ENCODE measurements around the gene ARL2. TPM values are rescaled to one million over a fixed set of nuclear protein-coding genes. Genes with fewer than 3 reads are reported as not detected.

Gene ARL2
- total RNA-seq, 1 donor from 2014 or later, result 130 TPM

- no peak for ATAC-seq
- intact Hi-C loops (cut with DNase I), result no loop called here
- DNase-seq (ENCODE audit: low spot score), result no peak
Measured at GRCh38 chr11:65040520-65040846, 26.5 kb downstream of the ARL2 start.

DNA sequence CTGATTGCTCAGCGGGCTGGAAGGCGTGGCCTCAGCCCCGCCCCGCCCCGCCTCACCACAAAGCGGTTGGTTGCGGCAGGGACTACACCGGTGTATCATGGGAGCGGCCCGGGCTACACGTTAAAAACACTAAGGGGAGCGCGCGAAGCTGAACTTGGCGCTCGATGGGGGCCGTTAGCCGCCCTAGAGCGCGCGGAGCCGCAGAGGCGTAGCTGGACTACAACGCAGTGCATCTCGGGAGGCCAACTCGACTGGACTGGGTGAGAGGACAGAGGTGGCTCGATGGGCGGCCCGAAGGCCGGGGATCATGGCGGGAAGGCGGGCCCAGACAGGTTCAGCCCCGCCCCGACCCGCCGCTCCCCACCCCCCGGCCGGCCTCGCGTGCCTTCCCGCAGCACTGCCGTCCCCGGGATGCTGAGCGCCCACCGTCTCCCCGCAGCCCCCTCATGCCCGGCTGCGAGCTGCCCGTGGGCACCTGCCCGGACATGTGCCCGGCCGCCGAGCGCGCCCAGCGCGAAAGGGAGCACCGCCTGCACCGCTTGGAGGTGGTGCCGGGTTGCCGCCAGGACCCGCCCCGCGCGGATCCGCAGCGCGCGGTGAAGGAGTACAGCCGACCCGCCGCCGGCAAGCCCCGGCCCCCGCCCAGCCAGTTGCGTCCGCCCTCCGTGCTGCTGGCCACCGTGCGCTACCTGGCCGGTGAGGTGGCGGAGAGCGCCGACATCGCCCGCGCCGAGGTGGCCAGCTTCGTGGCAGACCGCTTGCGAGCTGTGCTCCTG lies 27.1 kb downstream of the ARL2 start, which contains the start of gene SAC3D1:
Gene SAC3D1, plus strand, starts transcription at position 364 of the 776 bp plus-strand sequence. Its CDS starts 83 bp downstream, at position 447.
- peak; percentile 92 for DNase-seq (ENCODE audit: low spot score)
- intact Hi-C loops (cut with DNase I), result no loop called here
- ATAC-seq, result peak; percentile 97

DNA sequence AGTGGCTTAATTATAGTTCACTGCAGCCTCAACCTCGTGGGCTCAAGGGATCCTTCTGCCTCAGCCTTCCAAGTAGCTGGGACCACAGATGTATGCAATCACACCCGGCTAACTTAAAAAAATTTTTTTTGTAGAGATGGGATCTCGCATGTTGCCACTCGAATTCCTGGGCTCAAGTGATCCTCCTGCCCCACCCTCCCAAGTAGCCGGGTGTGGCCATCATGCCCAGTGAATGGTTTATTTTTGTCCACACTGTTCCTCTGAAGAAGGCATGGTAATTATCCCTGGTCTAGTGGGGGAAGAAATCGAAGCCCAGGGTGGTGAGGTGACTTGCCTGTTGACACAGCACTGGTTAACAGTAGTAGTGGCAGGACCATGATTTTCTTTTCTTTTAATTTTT lies 28.9 kb downstream of the ARL2 start:
- DNase-seq (ENCODE audit: low spot score) (no peak), ATAC-seq (no peak)
- intact Hi-C loops (cut with DNase I), result no loop called here

GRCh38 chr11:65043881-65044501 lies 30.0 kb downstream of the ARL2 start:
- intact Hi-C loops (cut with DNase I), result no loop called here
- DNase-seq (ENCODE audit: low spot score), result no peak
- ATAC-seq, result no peak

DNA sequence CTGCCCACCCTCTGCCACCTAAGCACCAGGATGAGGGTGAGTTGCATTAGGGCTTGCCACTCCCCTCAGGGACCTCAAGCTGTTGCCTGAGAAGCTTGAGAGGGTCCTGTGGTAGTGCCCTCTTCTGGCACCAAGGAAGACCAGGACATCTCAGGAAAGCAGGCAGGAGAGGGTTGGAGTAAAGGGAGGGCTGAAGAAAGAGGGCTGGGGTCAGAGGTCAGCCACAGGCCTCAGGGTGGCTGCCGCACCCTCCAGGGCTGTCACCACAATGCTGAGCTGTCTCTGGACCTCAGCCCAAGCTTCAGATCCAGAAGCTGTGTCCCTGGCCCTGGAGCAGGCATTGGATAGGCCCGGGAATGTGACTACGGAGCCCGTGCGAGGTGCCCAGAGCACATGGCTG lies 31.1 kb downstream of the ARL2 start:
- DNase-seq (ENCODE audit: low spot score), result no peak
- intact Hi-C loops (cut with DNase I), result no loop called here
- no peak for ATAC-seq

GRCh38 chr11:65045728-65046127 lies 31.8 kb downstream of the ARL2 start:
- ATAC-seq (no peak), DNase-seq (ENCODE audit: low spot score) (no peak)
- intact Hi-C loops (cut with DNase I), result no loop called here

GRCh38 chr11:65047581-65048422 lies 33.8 kb downstream of the ARL2 start:
- intact Hi-C loops (cut with DNase I), result no loop called here
- ATAC-seq, result peak; percentile 61
- peak; percentile 71 for DNase-seq (ENCODE audit: low spot score)

DNA sequence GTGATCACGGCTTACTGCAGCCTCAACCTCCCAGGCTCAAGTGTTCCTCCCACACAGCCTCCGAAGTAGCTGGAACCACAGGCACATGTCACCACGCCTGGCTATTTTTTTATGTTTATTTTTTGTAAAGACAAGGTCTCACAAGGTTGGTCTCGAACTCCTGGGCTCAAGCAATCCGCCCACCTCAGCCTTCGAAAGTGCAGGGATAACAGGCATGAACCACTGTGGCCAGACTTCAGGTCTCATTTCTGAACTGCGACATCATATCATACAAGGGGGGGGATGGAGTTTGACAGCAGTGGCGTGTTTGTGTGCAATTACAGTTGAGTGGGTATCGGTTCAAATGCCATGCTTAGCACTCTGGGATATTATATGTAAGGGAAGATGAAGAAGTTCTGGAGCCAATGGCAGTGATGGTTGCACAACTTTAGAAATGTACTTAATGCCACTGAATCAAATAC lies 37.5 kb downstream of the ARL2 start:
- DNase-seq (ENCODE audit: low spot score) (no peak), ATAC-seq (no peak)
- intact Hi-C loops (cut with DNase I), result no loop called here

- no peak for DNase-seq (ENCODE audit: low spot score)
- no peak for ATAC-seq
- intact Hi-C loops (cut with DNase I), result no loop called here
Measured at GRCh38 chr11:65053827-65054508, 40.0 kb downstream of the ARL2 start.

DNA sequence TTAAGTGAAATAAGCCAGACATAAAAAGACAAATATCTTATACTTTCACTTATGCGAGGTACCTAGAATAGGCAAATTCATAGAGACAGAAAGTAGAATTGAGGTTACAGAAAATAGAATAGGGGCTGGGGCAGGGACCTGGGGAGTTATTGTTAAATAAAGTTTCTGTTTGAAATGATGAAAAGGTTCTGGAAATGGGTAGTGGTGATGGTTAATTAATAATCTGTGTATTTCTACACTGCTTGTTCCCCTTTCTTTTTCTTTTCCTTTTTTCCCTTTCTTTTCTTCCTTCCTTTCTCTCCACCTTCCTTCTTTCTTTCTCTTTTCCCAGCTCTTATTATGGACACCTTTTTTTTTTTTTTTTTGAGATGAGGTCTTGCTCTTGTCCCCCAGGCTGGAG lies 41.6 kb downstream of the ARL2 start:
- no peak for ATAC-seq
- intact Hi-C loops (cut with DNase I), result no loop called here
- DNase-seq (ENCODE audit: low spot score), result no peak

GRCh38 chr11:65056999-65057398 lies 43.0 kb downstream of the ARL2 start:
- no peak for ATAC-seq
- DNase-seq (ENCODE audit: low spot score), result no peak
- intact Hi-C loops (cut with DNase I), result no loop called here

DNA sequence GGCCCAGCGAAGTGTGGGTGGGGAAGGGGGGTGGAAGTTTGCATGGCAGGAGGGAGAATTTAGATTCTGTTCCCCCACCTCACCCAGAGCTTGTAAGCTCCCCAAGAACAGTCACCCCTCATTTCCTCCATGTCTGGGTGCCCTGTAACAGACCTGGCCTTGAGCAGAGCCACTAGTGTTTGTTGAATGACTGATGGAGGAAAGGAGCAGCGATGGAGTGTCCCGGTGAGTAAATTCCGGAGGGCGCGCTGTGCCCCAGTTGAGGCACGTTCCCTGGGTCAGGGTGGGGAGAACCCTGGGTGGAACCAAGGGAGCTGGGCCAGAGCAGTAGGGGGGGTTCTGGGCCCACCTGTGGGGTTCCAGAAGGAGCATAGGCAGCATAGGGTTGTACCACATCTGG lies 43.6 kb downstream of the ARL2 start:
- DNase-seq (ENCODE audit: low spot score) (no peak), ATAC-seq (no peak)
- intact Hi-C loops (cut with DNase I), result no loop called here

GRCh38 chr11:65058012-65058411 lies 44.1 kb downstream of the ARL2 start:
- intact Hi-C loops (cut with DNase I), result no loop called here
- ATAC-seq (no peak), DNase-seq (ENCODE audit: low spot score) (no peak)

GRCh38 chr11:65058419-65059054 lies 44.6 kb downstream of the ARL2 start, which contains the start of gene NAALADL1:
TSS of gene NAALADL1 (minus strand) at chr11:65058553. CDS start at chr11:65058521, 32 bp downstream.
- intact Hi-C loops (cut with DNase I), result no loop called here
- ATAC-seq, result no peak
- DNase-seq (ENCODE audit: low spot score), result no peak

DNA sequence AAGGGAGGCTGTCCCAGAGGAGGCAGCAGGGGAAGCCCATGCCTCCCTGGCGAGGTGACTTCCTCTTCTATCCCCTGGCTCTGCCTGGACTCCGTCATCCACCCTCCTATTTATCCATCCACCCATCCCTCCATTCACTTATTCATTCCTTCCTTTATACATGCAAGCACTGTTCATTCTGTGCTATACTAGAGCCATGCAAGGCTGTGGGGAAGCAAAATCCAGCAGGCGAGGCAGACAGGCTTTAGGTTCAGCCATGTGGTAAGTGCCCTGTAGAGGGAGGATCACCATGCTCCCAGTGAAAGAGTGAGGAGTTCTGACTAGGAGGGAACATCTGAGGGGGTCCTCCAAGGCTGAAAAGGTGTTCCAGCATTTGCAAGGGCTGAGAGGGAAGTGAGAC lies 45.6 kb downstream of the ARL2 start:
- intact Hi-C loops (cut with DNase I), result no loop called here

GRCh38 chr11:65059959-65060824 lies 46.2 kb downstream of the ARL2 start:
- intact Hi-C loops (cut with DNase I), result no loop called here
- ATAC-seq, result no peak

More for the DNA sequence above, 45.6 kb downstream of the ARL2 start:
- ATAC-seq (no peak), DNase-seq (ENCODE audit: low spot score) (no peak)

GRCh38 chr11:65060913-65061408 lies 47.0 kb downstream of the ARL2 start:
- intact Hi-C loops (cut with DNase I), result no loop called here
- ATAC-seq, result no peak

More at GRCh38 chr11:65059959-65060824, 46.2 kb downstream of the ARL2 start:
- no peak for DNase-seq (ENCODE audit: low spot score)

GRCh38 chr11:65063532-65063931 lies 49.6 kb downstream of the ARL2 start:
- ATAC-seq (no peak), DNase-seq (ENCODE audit: low spot score) (no peak)
- intact Hi-C loops (cut with DNase I), result no loop called here

More at GRCh38 chr11:65060913-65061408, 47.0 kb downstream of the ARL2 start:
- no peak for DNase-seq (ENCODE audit: low spot score)

Data from sciatic nerve (tissue), 2 donors.